NCI-H1694 treated with DMSO at 0.1 percent for 48 hours (cell line): Measurements from ENCODE around the gene FOXP1.

ENCODE experiments used
- DNase-seq: peaks from one replicate; lab custom pipeline; 2025; lab: John Stamatoyannopoulos, UW

The FOXP1 gene

GRCh38 chr3:71428841-71429596, 154.5 kb downstream of the FOXP1 start:
- no peak for DNase-seq

DNA sequence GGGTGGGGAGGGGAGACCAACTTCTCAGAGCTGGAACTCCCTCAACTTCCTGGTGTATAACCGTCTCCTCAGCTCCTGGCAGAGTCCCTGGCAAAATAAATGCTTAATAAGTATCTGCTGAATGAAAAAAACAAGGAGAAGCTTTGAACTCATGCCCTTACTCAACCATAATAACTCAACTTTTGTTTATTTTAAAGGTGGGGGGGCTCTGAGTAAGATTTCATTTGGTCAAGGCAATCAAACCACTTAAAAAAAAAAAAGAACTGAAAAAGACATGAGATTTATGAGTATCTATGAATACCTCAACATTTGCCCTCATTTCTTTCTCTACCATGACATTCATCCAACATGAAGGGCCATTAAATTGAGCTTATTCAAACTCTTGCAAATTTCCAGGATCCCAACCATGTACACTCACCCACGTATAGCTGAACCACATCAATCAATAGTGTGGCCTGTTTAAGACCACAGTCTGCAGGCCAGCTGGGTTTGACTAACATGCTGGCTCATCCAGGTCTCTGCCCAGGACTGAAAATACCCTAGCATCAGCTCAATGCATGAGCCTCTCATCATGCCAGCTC, 157.9 kb downstream of the FOXP1 start:
- no peak for DNase-seq

DNA sequence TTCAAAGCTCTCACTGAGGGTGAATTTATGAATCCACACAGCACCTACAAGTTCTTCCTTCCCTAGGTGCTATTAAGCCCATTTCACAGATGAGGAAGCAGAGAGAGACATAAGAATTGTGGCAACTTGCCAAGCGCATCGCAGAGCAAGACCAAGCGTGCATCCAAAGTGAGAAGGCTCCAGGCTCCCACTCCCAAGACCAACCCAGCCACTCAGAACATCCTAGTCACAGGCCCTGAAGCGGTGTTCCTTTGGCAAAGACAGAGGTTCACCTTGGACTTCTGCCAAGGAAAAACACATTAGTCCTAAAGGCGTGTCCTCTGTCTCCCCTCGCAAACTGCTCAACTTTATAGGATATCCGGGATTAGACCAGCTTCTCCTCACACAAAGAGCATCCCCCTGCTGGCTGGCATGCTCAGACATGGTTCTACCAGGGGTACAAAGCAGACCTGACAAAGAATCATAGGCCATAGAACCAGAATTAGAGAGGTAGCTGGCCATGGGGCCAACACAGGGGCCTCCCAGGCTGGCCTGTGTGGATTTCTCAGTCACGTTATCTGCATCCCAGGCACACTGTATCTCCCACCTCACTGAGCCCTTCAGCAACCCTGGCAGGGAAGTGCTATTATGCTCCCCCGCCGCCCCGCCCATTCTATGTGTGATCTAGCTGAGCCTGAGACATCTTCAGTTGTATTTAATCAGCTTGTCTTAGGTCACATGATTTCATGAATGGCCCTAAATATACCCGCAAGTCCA, 160.2 kb downstream of the FOXP1 start:
- DNase-seq: peak; percentile 15

- no peak for DNase-seq
These were observed 161.5 kb downstream of the FOXP1 start for GRCh38 chr3:71421820-71422566.

DNA sequence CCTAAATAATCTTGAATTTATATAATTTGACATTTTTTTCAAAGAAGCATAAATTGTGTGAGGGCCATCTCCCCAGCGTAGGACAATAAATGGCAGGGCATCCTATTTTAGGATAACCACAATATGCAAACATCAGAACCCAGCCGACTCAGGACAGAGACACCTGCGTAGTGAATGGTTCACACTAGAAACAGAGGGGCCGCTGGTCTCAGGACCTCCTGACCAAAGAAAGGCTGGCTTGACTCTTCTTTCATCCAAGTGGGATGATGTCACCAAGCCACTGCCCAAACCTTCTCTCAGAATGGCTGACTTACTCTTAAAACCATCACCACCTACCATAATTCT, 162.1 kb downstream of the FOXP1 start:
- no peak for DNase-seq

GRCh38 chr3:71419369-71419768, 164.2 kb downstream of the FOXP1 start:
- no peak for DNase-seq

DNA sequence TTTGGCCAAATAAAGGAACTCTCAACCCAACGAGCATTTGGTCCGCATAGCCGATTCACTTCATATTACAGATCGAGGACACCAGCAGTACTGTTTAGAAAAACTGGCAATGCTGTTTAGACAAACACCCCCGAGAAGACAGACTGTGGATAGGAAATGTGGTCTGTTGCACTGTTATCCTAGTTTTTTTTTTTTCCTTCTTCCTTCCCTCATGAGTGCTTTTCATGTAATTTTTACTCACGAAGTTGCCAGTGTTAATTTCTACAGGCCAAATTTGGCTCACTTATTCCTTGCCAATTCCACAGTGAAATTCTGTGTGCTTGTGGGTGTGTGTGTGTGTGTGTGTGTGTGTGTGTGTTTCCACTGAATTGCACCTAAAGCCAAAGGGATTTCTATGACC, 165.7 kb downstream of the FOXP1 start:
- DNase-seq: no peak

GRCh38 chr3:71416876-71417275, 166.7 kb downstream of the FOXP1 start:
- no peak for DNase-seq

DNA sequence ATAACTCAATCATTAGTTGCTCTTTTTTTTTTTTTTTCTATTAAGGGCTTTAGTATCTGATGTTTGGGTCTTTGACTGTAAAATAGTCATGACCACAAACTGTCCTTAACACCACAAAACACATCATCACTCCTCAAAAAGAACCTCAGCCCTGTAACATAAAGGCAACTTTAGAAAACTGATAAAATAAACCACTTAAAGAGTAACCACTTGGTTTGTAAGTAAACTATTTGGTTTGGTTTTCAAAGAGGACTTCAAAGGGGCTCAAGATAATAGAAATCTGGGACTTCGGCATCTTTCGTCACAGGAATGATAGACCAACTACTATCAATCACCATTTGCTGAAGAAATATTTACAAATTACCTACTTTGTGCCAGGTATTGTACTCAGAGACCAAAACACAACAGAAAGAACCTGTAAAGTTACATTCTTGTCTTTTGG, 167.8 kb downstream of the FOXP1 start:
- no peak for DNase-seq

- DNase-seq: no peak
These were observed 169.2 kb downstream of the FOXP1 start for GRCh38 chr3:71414189-71414927.

- DNase-seq: no peak
These were observed 170.0 kb downstream of the FOXP1 start for GRCh38 chr3:71413572-71413971.

- no peak for DNase-seq
These were observed 174.2 kb downstream of the FOXP1 start for GRCh38 chr3:71409352-71409751.

DNA sequence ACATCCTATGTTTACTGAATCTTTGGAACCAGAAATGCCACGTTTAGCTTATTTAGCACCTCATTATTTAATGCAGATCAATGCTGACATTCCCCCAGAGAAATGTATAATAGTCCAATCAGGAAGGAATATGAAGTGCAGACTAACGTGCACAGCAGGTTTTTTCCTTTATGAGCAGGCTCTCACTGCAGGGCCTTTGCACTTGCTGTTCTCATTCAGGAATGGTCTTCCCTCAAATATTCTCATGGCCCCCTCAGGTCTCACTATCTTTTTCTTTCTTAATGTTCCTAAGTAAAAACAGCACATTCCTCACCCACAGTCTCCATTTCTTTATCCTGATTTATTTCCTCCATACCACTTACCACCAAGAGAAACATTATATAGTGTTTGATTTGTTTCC, 174.6 kb downstream of the FOXP1 start:
- no peak for DNase-seq

DNA sequence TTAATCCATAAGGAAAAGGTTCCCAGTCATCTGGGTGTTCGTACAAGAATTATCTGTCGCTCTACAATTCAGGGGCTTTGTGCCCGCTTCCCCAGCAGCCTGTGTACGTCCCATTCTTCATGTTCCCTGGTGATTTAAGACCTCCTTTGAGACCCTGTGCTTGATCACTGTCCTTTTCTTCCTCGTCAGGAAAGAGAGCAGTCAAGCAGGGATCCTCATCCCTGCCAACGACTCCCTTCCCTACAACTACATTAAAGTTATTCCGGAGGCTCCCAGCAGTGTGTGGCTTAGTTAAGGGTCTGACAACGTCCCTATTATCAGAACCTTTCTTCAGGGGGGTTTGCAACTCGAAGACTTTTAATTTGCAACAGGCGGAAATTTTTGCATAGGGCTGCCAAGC, 175.7 kb downstream of the FOXP1 start:
- DNase-seq: no peak

DNA sequence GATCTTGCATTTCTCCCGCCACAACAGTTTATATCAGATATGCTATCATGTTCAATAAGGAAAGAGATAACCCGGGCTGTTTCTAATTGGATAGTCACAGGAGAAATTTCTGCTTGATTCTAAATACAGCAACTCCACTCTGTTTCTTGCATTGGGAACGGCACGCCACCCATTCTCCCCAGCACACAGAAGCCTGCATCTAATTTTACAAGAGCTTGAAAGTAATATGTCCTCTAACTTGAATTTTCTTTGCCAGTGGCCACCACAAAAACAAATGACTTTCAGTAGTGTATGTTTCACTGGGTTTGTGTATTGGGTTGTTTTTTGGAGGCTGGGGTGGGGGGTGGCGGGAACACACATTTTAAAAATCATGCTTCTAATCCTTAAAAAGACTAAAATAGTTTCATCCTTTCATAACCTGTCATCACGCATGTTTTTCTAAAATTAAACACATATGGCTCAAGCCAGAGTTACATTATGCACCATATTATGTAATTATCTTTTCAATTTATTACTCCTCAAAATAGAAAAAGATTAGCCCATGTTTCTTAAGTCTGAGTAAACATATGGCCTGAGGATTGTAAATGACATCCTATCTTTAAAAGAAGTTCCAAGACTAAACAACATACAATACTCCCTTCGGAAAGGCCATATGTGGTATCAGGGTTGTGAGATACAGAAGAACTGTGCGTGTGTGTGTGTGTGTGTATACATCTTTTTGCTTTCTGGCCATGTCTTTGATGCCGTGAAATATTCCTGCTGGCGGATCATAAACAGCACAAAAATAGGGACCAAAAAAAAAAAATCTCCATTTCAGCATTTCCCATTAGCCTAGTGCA, 176.3 kb downstream of the FOXP1 start:
- no peak for DNase-seq

- DNase-seq: no peak
These were observed 180.6 kb downstream of the FOXP1 start for GRCh38 chr3:71402911-71403310.

- DNase-seq: no peak
These were observed 181.2 kb downstream of the FOXP1 start for GRCh38 chr3:71402280-71402679.

DNA sequence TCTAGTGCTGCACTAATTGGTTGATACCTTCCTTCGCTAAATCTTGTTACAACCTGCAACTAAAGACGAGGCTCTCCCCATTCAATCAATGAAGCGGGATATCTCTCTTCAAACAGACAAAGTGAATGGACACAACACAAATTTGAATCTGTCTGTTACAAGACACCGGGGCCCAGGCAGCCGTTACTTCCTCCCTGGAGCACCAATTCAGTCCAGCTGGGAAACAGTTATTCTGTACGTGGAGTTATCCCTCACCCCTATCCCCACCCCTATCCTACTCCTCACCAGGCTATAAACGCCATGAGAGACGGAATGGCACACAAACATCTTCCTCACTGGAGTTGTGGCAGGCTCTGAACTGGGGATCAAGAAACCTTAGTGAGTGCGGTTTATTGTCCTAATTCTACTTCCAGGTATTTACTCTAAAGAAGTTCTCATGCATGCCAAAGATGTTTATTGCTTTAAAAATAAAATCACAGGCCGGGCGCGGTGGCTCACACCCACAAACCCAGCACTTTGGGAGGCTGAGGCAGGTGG, 181.8 kb downstream of the FOXP1 start:
- no peak for DNase-seq

DNA sequence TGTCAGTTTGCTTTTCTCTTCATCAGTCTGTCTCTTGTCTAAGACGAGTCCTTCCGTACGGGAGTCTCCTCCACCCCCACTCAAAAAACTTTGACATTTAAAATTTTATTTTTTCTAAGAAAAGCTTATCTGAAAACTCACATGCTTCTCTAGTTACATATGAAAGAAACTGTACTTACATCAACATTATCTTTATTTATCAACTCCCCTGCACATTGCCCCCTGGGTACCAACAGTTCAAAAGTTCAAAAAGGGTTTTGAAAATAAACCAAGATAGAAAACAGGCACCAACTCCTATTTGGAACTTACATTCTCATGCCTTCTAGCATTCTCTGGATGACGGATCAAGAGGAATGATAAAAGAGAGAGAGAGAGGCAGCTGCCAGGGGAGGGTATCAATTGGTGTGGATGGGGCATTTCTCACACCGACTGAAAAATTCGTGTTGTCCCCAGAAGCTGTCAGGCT, 182.5 kb downstream of the FOXP1 start:
- no peak for DNase-seq

DNA sequence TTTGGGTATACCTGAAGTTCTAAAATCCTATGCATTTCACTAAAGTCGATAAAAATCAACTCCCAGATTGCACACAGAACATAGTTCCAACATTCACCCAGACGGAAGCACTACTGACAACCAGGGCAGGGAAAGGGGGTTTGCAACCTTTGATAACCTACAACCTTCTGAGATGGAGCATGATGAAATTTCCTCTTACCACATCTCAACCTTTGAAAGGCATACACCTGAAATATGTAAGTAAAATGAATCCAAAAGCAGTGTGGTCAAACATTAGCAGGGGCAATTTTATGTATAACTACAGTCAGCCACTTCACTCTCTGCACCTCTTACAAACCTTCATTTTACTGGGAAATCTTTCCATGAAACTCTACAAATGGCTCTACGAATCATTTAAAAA, 184.1 kb downstream of the FOXP1 start:
- no peak for DNase-seq
